Measurements from ENCODE around the gene PDE4C. TPM values are rescaled to one million over a fixed set of nuclear protein-coding genes. Genes with fewer than 3 reads are reported as not detected.

The PDE4C gene
- total RNA-seq, 1 experiment from 2014 or later, result 0.36 TPM

- intact Hi-C loops (cut with micrococcal nuclease; ENCODE audit: unreplicated experiment), result loop anchor here (1.0 to 2.0 kb wide), 3 partner anchors 23 to 47 kb away; partner anchors contain the start of gene RAB3A
- H3K4me1 Mint-ChIP-seq (ENCODE audit: low read depth, unreplicated experiment), result peaks cover 6% of the 10 kb centered on the region
- no peak overlapping the region for H3K4me3 Mint-ChIP-seq (ENCODE audit: unreplicated experiment)
- ChIA-PET CTCF (interaction anchor here (0.5 to 2.7 kb wide), 19 partner anchors 10 to 139 kb away, joined by 3 to 33 read pairs (median 5); partner anchors contain the start of genes MPV17L2 and RAB3A), POLR2A (interaction anchor here (0.6 kb wide), 1 partner anchor 71 kb away, joined by 13 read pairs; no protein-coding TSS in a partner anchor)
- no peaks in the 10 kb centered on the region for H3K9me3 Mint-ChIP-seq (ENCODE audit: unreplicated experiment)
- TF ChIP-seq CTCF (IDR thresholded peaks at IDR 0.05; ENCODE audit: insufficient read depth in 1 of 2, low read depth in 1 of 2, low read length in 1 of 2, severe bottlenecking in 1 of 2, unreplicated experiment in 1 of 2), result peak; percentile 87 to 97
- BruUV-seq (replicated peaks), result no TSS peak
- Histone ChIP-seq H3K27me3 (replicated peaks; ENCODE audit: control insufficient read depth, insufficient read depth, low read length) (no peaks in the 10 kb centered on the region), H3K4me3 (ENCODE audit: low read depth, low read length) (no peak overlapping the region), H3K9me3 (no peaks in the 10 kb centered on the region), H3K36me3 (ENCODE audit: control insufficient read depth, insufficient read depth, low read length) (no peaks in the 10 kb centered on the region), H3K4me1 (no peaks in the 10 kb centered on the region)
- H3K36me3 Mint-ChIP-seq (ENCODE audit: insufficient read depth, unreplicated experiment), result no peaks in the 10 kb centered on the region
- no peak overlapping the region for H3K27ac Mint-ChIP-seq (ENCODE audit: unreplicated experiment)
- H3K27me3 Mint-ChIP-seq (ENCODE audit: insufficient read depth, unreplicated experiment), result no peaks in the 10 kb centered on the region
- peak; percentile 60 to 81 for DNase-seq
Observed at GRCh38 chr19:18251587-18252369, 25.5 kb upstream of the PDE4C start.

DNA sequence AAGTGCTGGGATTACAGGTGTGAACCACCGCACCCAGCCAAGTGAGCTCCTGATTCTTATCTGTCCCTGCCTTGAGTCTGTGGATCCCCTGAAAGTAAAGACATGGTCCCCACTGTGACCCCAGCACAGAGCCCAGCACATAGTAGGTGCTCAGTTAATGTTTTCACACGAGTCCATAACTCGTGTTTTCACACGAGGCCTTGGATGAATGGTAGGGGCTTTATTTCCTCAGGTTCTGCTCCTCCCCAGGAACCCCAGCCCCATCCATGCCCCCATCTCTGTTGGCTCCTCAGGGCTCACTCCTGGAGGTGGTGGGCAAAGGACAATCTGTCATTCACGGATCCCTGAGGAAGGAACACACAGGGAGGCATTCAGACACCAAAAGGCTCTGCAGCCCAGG, 23.6 kb upstream of the PDE4C start:
- POLR2A ChIA-PET, result no interaction called here
- no TSS peak for BruUV-seq (replicated peaks)

GRCh38 chr19:18245297-18245696, 19.1 kb upstream of the PDE4C start:
- no peaks in the 10 kb centered on the region for H3K36me3 Mint-ChIP-seq (ENCODE audit: insufficient read depth, unreplicated experiment)
- H3K27me3 Mint-ChIP-seq (ENCODE audit: insufficient read depth, unreplicated experiment), result peaks cover 3% of the 10 kb centered on the region
- no peak overlapping the region for H3K4me3 ChIP-seq (ENCODE audit: low read depth, low read length)
- DNase-seq, result no peak
- CTCF ChIA-PET, result interaction anchor here (0.6 kb wide), 1 partner anchor 54 kb away, joined by 4 read pairs; no protein-coding TSS in a partner anchor
- TF ChIP-seq CTCF (IDR thresholded peaks at IDR 0.05; ENCODE audit: insufficient read depth in 1 of 2, low read depth in 1 of 2, low read length in 1 of 2, severe bottlenecking in 1 of 2, unreplicated experiment in 1 of 2), result no peak
- no TSS peak for BruUV-seq (replicated peaks)
- H3K27ac Mint-ChIP-seq (ENCODE audit: unreplicated experiment), result no peak overlapping the region
- H3K9me3 ChIP-seq, result no peaks in the 10 kb centered on the region
- no peaks in the 10 kb centered on the region for H3K9me3 Mint-ChIP-seq (ENCODE audit: unreplicated experiment)
- no peak overlapping the region for H3K4me3 Mint-ChIP-seq (ENCODE audit: unreplicated experiment)
- no peaks in the 10 kb centered on the region for H3K4me1 ChIP-seq
- intact Hi-C loops (cut with micrococcal nuclease; ENCODE audit: unreplicated experiment), result no loop called here
- no peaks in the 10 kb centered on the region for H3K36me3 ChIP-seq (ENCODE audit: control insufficient read depth, insufficient read depth, low read length)
- no peaks in the 10 kb centered on the region for H3K27me3 ChIP-seq (replicated peaks; ENCODE audit: control insufficient read depth, insufficient read depth, low read length)
- POLR2A ChIA-PET, result no interaction called here
- H3K4me1 Mint-ChIP-seq (ENCODE audit: low read depth, unreplicated experiment), result no peaks in the 10 kb centered on the region

More for the DNA sequence above, 23.6 kb upstream of the PDE4C start:
- Mint-ChIP-seq H3K9me3 (ENCODE audit: unreplicated experiment) (no peaks in the 10 kb centered on the region), H3K27me3 (ENCODE audit: insufficient read depth, unreplicated experiment) (no peaks in the 10 kb centered on the region), H3K4me3 (ENCODE audit: unreplicated experiment) (no peak overlapping the region), H3K36me3 (ENCODE audit: insufficient read depth, unreplicated experiment) (no peaks in the 10 kb centered on the region), H3K27ac (ENCODE audit: unreplicated experiment) (no peak overlapping the region), H3K4me1 (ENCODE audit: low read depth, unreplicated experiment) (no peaks in the 10 kb centered on the region)
- no peaks in the 10 kb centered on the region for H3K9me3 ChIP-seq
- H3K27me3 ChIP-seq (replicated peaks; ENCODE audit: control insufficient read depth, insufficient read depth, low read length), result no peaks in the 10 kb centered on the region
- intact Hi-C loops (cut with micrococcal nuclease; ENCODE audit: unreplicated experiment), result no loop called here
- DNase-seq, result no peak
- CTCF ChIA-PET, result interaction anchor here (0.7 to 2.0 kb wide), 3 partner anchors 30 to 136 kb away, joined by 6 to 8 read pairs (median 7); no protein-coding TSS in a partner anchor
- H3K4me1 ChIP-seq, result no peaks in the 10 kb centered on the region
- no peaks in the 10 kb centered on the region for H3K36me3 ChIP-seq (ENCODE audit: control insufficient read depth, insufficient read depth, low read length)
- no peak for TF ChIP-seq CTCF (IDR thresholded peaks at IDR 0.05; ENCODE audit: insufficient read depth in 1 of 2, low read depth in 1 of 2, low read length in 1 of 2, severe bottlenecking in 1 of 2, unreplicated experiment in 1 of 2)
- H3K4me3 ChIP-seq (ENCODE audit: low read depth, low read length), result no peak overlapping the region
